Raji (cell line): Measurements from ENCODE around the gene PDZD7.

Experiments
- POLR2A ChIP-seq: IDR thresholded peaks from 2 replicates; pipeline ENCODE4 v1.6.1; 2011; ENCODE audit warnings: low read depth, low read length, control low read depth; ENCODE audit not compliant: insufficient read depth

Gene PDZD7

GRCh38 chr10:101031128-101031795 lies at the start of gene PDZD7, which contains the start of gene SFXN3:
Gene PDZD7, minus strand, starts transcription at chr10:101031129. Its CDS starts 910 bp downstream, at chr10:101030219.
Gene SFXN3, plus strand, starts transcription at chr10:101031234. Its CDS starts 3,461 bp downstream, at chr10:101034695.
- TF ChIP-seq POLR2A, result no peak

DNA sequence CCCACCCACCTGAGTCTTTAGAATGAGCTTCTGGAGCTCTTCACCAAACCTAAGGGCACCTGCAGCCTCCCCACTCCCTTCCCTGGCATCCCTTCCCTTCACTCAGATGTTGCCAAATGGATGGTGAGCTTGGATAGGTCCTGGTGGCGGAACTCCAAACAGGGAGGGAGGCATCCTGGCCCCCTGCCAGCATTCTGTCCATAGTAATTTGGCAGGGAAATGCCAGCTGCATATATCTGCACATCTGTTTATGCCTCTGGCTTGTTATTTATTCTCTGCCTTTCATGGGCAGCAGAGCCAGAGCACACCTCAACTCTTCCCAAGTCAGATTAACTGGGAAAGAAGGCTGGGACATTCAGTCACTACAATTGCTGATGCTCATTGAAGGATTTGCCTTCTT lies 48.9 kb upstream of the PDZD7 start:
- TF ChIP-seq POLR2A, result no peak

- TF ChIP-seq POLR2A, result no peak
Observed at GRCh38 chr10:101076630-101077029, 45.7 kb upstream of the PDZD7 start.

DNA sequence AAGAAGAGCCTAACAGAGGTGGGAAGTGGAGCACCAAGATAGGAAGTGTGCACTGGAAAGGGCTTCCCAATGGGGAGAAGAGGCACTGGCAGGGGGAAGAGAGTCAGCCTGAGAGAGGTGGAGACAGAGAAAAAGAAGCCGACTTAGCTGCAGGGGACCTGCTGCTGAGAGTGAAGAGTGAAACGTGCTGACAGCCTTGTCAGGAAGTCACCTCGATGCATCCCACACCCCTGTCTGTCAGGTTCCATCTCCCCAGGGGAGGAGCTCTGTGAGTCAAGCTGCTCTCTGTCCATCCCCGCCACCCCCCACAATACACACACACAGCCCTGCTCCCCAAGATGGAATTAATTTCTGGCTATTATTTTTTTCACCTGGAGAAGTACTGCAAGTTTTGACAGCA lies 44.8 kb upstream of the PDZD7 start:
- TF ChIP-seq POLR2A, result no peak

DNA sequence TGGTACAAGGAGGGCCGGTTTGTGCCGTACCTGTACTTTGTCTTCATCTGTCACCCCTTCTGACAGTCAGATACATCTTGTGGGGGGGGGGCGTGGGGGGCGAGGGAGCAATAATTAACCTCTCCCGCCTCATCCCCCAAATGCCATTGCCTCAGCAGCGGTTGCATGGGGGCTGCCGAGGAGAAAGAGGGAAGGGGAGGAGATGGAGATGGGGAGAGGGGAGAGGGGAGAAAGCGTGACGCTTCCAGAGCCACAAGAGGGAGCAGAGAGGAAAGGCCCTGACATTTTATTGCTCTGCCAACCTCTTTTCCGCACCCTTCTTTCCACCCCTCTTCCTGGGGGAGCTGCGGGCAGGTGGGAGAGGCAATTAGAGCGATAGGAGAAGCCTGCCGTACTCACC lies 42.7 kb upstream of the PDZD7 start:
- TF ChIP-seq POLR2A, result no peak

GRCh38 chr10:101072923-101073322 lies 42.0 kb upstream of the PDZD7 start:
- no peak for TF ChIP-seq POLR2A

DNA sequence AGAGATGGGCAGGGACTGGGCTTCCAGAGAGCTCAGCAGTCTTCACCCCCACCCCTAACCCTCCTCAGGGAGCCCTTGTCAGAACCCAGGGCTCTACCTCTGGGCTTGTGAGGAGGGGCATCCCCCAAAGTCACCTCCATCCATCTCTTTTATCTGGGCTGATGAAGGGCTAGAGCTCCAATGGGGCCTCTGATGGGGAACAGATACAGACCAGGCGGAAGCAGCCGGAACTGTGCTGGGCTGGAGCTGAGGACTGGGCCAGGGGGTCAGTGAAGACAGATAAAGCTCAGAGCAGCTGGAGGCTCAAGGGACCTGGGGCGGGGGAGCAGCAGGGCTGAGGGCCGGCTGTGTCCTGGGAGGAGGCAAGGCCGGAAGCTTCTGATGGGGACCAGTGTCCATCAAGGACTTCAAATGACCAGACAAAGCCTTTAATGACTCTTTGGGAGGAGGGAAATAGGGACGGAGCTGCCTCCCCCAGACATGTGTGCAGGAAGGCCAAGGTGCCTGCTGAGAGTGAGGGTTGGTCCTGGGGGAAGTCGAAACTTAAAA lies 41.0 kb upstream of the PDZD7 start:
- no peak for TF ChIP-seq POLR2A

DNA sequence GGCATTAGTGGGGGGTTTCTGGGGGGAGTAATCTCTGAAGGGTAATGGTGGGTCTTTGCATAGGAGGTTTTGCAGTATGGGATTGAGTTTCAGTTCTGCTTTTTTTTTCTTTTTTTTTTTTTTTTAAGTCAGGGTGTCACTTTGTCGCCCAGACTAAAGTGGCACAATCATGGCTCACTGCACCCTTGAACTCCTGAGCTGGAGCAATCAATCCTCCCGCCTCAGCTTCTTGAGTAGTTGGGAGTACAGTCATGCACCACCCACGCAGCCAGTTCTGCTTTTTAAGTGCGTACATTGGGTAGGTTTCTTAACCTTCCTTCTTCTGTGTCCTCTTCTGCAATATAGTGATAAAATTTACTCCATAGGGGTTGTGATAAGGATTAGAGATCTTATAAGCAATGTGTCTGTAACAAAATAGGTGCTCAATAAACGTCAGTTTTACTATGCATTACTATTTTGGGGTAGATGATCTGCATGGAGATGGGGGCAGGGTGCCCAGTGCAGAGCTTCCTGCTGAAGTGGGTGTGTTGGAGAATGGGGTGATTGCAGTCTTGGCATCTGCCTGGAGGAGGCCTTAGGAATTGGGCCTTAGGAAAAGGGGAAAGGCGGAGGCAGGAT lies 40.4 kb upstream of the PDZD7 start:
- no peak for TF ChIP-seq POLR2A

GRCh38 chr10:101070098-101070497 lies 39.2 kb upstream of the PDZD7 start:
- TF ChIP-seq POLR2A, result no peak

GRCh38 chr10:101069441-101069840 lies 38.5 kb upstream of the PDZD7 start:
- TF ChIP-seq POLR2A, result no peak

GRCh38 chr10:101067356-101068083 lies 36.6 kb upstream of the PDZD7 start:
- 0 out of 2 replicates have a peak, but pooled peaks have one; percentile 38 for TF ChIP-seq POLR2A

GRCh38 chr10:101066896-101067355 lies 36.0 kb upstream of the PDZD7 start:
- TF ChIP-seq POLR2A, result no peak

GRCh38 chr10:101066146-101066895 lies 35.4 kb upstream of the PDZD7 start:
- TF ChIP-seq POLR2A, result no peak

DNA sequence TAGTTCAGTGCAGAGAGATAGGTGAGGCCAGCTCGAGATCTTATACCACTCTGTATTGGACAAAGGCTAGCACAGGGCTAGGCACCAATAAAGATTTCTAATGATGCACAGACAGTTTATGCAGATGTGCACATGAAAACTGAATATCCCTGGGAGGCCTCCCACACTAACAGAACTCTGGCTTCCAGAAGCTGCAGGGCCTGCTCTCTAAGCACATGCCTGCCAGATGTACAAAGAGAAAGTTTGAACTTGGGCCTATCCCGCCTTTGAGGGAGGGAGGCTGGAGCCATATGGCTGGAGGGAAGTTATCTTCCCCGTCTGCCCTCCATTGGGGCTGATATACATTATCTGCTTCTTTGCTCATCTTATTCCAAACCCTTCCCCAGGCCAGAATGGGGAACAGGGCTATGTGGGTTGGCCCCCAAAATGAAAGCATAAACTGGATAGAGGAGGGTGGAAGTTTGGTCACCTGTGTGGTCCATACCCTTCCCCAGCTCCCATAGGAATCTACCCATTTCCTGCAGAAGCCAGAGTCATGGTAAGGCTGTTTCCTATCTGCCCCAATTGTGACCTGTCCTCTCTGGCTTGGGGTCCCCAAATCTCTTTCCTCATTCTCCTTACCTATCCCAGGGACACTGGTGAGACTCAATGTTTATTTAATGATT lies 34.7 kb upstream of the PDZD7 start:
- TF ChIP-seq POLR2A, result no peak
